VCaP (cell line): ENCODE measurements around the gene MCAT.

ENCODE experiments used
- H3K27ac ChIP-seq: fragments of 450-650 bp; 2 replicates; pipeline ENCODE4 v1.5.1; 2017
- TF ChIP-seq, protein P1 (sequence below): fragments of 450-650 bp; conservative IDR thresholded peaks from 2 replicates; pipeline ENCODE4 v1.5.1; 2017; ENCODE audit warnings: mild to moderate bottlenecking, moderate library complexity

The MCAT gene, protein sequence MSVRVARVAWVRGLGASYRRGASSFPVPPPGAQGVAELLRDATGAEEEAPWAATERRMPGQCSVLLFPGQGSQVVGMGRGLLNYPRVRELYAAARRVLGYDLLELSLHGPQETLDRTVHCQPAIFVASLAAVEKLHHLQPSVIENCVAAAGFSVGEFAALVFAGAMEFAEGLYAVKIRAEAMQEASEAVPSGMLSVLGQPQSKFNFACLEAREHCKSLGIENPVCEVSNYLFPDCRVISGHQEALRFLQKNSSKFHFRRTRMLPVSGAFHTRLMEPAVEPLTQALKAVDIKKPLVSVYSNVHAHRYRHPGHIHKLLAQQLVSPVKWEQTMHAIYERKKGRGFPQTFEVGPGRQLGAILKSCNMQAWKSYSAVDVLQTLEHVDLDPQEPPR

DNA sequence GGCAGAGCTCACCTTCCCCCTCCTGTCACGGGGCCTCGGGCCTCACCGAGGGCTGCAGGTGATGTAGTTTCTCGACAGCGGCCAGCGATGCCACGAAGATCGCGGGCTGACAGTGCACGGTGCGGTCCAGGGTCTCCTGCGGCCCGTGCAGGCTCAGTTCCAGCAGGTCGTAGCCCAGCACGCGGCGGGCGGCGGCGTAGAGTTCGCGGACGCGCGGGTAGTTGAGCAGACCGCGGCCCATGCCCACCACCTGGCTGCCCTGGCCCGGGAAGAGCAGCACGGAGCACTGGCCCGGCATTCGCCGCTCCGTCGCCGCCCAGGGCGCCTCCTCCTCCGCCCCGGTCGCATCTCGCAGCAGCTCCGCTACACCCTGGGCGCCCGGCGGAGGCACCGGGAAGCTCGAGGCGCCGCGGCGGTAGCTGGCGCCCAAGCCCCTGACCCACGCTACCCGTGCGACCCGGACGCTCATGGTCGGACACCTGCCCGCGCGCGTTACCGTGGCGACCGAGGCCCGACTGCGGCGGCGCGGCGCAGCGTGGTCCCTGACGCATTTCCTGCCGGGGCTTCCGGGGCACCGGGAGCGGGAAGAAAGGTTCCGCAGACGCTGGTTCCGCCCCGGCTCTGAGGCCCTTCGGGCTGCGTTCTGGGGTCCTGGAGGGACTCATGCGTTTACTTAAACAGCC lies at the start of gene MCAT:
MCAT (minus strand) TSS at position 519 of the 683 bp plus-strand sequence; CDS start at position 469, 50 bp downstream.
- TF ChIP-seq, protein P1, sequence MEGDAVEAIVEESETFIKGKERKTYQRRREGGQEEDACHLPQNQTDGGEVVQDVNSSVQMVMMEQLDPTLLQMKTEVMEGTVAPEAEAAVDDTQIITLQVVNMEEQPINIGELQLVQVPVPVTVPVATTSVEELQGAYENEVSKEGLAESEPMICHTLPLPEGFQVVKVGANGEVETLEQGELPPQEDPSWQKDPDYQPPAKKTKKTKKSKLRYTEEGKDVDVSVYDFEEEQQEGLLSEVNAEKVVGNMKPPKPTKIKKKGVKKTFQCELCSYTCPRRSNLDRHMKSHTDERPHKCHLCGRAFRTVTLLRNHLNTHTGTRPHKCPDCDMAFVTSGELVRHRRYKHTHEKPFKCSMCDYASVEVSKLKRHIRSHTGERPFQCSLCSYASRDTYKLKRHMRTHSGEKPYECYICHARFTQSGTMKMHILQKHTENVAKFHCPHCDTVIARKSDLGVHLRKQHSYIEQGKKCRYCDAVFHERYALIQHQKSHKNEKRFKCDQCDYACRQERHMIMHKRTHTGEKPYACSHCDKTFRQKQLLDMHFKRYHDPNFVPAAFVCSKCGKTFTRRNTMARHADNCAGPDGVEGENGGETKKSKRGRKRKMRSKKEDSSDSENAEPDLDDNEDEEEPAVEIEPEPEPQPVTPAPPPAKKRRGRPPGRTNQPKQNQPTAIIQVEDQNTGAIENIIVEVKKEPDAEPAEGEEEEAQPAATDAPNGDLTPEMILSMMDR, result no peak

DNA sequence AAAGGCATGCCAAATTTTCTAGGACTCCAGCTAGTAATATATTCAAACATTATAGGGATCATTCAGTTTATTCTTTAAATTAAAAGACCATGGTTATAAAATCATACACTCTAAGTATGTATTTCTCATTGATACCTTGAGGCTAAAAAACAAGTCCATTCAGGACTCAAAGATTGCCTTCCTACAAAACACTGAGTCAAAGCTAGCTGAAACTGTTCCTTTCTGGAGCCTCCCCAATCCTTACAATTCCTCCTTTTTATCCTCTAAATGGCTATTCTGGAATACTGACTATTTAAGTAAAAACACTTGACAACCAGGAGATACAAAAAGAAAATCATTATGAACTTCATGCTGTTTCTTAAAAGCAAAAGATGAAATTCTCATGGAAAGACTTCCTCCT lies 48.6 kb upstream of the MCAT start:
- TF ChIP-seq, protein P1, result no peak
- H3K27ac ChIP-seq, result no peak overlapping the region

More for the DNA sequence above, at the start of gene MCAT:
- H3K27ac ChIP-seq, result peak within 1 kb of the TSS; percentile 97

DNA sequence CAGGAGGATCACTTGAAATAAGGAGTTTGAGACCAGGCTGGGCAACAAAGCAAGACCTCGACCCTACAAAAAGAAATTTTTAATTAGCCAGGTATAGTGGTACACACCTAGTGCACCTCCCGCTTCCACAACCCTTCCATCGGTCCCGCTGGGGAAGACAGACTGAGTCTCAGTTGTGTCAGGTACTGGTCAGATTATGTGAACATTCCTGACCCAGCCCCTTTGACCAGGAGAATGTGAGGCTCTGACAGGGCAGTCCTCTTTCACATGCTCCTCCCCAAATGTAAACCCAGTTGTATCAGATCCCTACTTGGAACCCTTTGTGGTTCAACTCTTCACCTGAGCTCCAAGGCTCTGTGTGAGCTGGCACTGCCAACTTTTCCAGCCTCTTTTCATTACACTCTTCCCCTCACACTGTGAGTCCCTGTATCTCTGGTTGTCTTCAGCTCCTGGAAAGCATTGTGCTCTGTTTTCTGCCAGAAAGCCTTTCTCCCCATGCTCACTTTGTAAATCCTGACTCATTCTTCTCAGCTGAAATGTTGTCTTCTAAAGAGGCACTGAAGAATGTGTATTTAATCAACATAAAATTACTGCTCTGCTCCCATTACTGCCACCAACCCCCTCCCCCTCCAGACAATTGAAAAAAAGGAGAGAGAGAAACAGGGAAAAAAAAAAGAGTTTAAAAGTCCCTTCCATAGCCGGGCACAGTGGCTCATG lies 45.8 kb upstream of the MCAT start:
- peak overlapping the region; percentile 88; the same call in 1 of the 2 replicates for H3K27ac ChIP-seq
- TF ChIP-seq, protein P1, result no peak

DNA sequence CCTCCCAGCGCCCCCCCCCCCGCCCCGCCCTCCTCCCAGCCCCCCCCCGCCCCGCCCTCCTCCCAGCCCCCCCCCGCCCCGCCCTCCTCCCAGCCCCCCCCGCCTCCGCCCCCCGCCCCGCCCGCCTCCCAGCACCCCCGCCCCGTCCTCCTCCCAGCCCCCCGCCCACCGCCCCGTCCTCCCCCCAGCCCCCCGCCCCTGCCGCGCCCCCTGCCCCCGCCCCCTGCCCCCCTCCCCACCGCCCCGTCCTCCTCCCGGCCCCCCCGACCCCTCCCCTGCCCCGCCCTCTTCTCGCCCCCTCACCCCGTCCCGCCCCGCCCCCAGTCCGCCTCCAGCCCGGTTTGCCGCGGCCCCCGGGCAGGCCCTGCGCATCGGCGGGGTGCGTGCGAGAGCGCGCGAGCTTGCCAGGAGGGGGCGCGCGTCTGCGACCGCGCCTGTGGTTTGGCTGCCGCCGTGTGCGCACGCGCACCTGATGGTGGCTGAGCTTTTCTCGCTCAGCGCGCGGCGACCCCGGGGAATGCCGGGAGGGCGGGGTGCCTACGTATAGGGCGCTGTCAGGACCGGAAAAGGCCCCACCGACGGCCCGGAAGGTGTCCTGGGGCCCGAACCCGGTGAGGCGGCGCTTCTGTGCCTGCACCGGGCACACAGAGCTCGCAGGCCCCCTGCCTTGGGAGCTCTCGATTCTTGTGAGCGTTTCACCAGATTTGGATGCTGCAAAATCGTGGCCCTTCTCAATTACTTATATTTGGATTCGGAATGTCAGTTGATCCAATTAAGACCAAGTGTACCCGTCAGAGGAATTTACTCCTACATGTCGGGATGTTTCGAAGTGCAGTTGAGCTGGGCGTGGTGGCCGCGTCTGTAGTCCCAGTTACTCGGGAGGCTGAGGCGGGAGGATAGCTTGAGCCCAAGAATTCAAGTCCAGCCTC lies 44.2 kb upstream of the MCAT start:
- peak overlapping the region; percentile 96 for H3K27ac ChIP-seq

DNA sequence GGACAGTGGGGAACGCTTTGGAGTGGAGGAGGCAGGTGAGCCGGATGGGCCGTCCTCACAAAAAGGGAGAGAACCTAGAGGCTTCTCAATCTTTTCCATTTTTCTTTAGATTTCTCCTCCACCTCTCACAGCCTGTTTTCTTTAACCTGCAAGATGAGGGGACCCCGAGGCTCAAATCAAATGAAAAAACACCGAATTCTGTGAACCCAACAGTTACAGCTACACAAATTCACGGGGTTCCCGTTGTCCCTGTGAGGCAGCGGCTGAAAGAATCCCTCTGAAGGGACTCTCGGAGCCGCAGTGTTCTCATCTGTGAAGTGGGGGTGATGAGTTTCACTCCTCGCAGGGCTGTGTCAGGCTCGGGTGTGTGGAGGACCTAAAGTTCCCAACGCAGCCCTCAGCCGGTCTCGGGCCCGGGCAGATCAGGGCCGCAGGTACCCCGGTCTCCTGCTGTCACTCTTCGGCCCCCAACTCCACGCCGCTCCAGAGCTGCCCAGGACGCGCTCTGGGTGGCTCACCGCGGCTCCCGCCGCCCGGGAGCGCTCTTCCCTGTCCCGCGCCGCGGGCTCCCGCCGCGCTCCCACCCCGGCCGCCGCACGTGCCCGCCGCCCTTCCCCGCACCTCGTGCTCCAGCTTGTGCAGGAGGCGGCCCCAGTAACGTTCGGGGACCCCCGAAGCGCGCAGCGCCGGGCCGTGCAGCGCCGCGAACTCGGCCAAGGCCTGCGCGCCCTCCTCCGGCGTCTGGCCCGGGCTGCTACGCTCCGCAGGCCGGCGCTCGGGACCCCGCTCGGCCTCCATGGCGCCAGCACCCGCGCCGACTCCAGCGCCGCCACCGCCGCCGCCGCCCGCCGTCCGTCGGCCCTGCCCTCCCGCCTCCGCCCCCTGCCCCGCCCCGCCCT lies 43.3 kb upstream of the MCAT start, which contains the start of gene TTLL12:
TTLL12 (minus strand) TSS at position 863 of the 899 bp plus-strand sequence; CDS start at position 798, 65 bp downstream.
- peak within 1 kb of the TSS; percentile 96 for H3K27ac ChIP-seq
- TF ChIP-seq, protein P1, result no peak

More for the DNA sequence above, 44.2 kb upstream of the MCAT start:
- TF ChIP-seq, protein P1, result peak; percentile 86

DNA sequence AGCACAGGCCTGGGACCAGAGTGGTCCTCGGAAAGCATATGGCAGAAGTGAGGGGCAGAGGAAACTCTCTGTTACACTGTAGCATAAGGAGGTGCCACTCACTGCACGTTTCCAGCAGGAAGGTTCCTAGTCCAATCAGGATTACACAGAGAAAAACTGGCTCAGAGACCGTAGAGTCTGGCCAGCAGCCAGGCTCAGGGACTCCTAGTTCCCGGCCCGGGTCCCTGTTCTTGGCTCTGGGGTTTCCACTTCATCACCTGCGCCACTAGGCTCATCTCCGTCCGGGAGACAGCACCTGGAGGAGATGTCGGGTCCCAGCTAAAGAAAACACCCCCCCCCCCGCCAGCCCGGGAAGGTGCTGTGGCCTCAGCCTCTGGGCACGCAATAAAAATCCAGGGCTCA lies 42.7 kb upstream of the MCAT start:
- TF ChIP-seq, protein P1, result no peak

More for the DNA sequence above, 42.7 kb upstream of the MCAT start:
- H3K27ac ChIP-seq, result peak overlapping the region; percentile 96
